Raji (cell line): Measurements from ENCODE around the gene PRDM5.

Source experiments
- POLR2A ChIP-seq: IDR thresholded peaks from 2 replicates; pipeline ENCODE4 v1.6.1; 2011; ENCODE audit warnings: low read depth, low read length, control low read depth; ENCODE audit not compliant: insufficient read depth

Gene PRDM5

GRCh38 chr4:120922381-120923206, at the start of gene PRDM5:
Gene PRDM5 (minus strand): TSS chr4:120922726. CDS start chr4:120922608, 118 bp downstream.
- no peak for TF ChIP-seq POLR2A

GRCh38 chr4:120971884-120972283, 49.4 kb upstream of the PRDM5 start:
- no peak for TF ChIP-seq POLR2A

- TF ChIP-seq POLR2A: no peak
These were observed 43.4 kb upstream of the PRDM5 start for GRCh38 chr4:120965938-120966337.

GRCh38 chr4:120964596-120964995, 42.1 kb upstream of the PRDM5 start:
- no peak for TF ChIP-seq POLR2A

GRCh38 chr4:120963449-120963848, 40.9 kb upstream of the PRDM5 start:
- TF ChIP-seq POLR2A: no peak

- no peak for TF ChIP-seq POLR2A
These were observed 38.2 kb upstream of the PRDM5 start for GRCh38 chr4:120960656-120961267.

- no peak for TF ChIP-seq POLR2A
These were observed 25.9 kb upstream of the PRDM5 start for GRCh38 chr4:120948382-120948781.

- TF ChIP-seq POLR2A: no peak
These were observed 20.2 kb upstream of the PRDM5 start for GRCh38 chr4:120942776-120943175.

GRCh38 chr4:120940547-120940946, 18.0 kb upstream of the PRDM5 start:
- no peak for TF ChIP-seq POLR2A

GRCh38 chr4:120939693-120940092, 17.2 kb upstream of the PRDM5 start:
- TF ChIP-seq POLR2A: no peak

- no peak for TF ChIP-seq POLR2A
These were observed 7.3 kb upstream of the PRDM5 start for GRCh38 chr4:120929847-120930246.

- no peak for TF ChIP-seq POLR2A
These were observed 5.4 kb upstream of the PRDM5 start for GRCh38 chr4:120927801-120928409.

- TF ChIP-seq POLR2A: no peak
These were observed 4.0 kb upstream of the PRDM5 start for GRCh38 chr4:120926358-120927025.

GRCh38 chr4:120924931-120925330, 2.4 kb upstream of the PRDM5 start:
- no peak for TF ChIP-seq POLR2A

GRCh38 chr4:120923207-120923522, 639 bp upstream of the PRDM5 start:
- no peak for TF ChIP-seq POLR2A

GRCh38 chr4:120921456-120922380, 808 bp downstream of the PRDM5 start:
- TF ChIP-seq POLR2A: no peak
